ENCODE measurements around the gene MAP3K1. TPM values are rescaled to one million over a fixed set of nuclear protein-coding genes. Genes with fewer than 3 reads are reported as not detected.

The MAP3K1 gene
- total and polyA plus RNA-seq, 9 of the 15 experiments (the other 6 are each of a cell fraction or from before 2014, with no cell fraction given): 3.9 to 13.9 (median 7.5) TPM

GRCh38 chr5:56814963-56815657 is at the start of gene MAP3K1 (continued):
- no peak for TF ChIP-seq ZBTB5 (IDR thresholded peaks at IDR 0.05)
- no peak for TF ChIP-seq HLTF (IDR thresholded peaks at IDR 0.05)
- TF ChIP-seq ZC3H11A (IDR thresholded peaks at IDR 0.05; ENCODE audit: low read depth, low read length): no peak
- peak; percentile 6 to 13; a peak in 1 of 4 replicates for TF ChIP-seq SIX5 (IDR thresholded peaks at IDR 0.05; ENCODE audit: borderline replicate concordance in 1 of 2, insufficient read depth in 1 of 2, low read depth in 1 of 2, low read length in 2 of 2)
- TF ChIP-seq MED1 (CRISPR knock-in tag; IDR thresholded peaks at IDR 0.05; ENCODE audit: borderline replicate concordance): no peak
- TF ChIP-seq ZBTB17 (CRISPR knock-in tag; IDR thresholded peaks at IDR 0.05): no peak
- TF ChIP-seq ZKSCAN1 (IDR thresholded peaks at IDR 0.05; ENCODE audit: low read depth, low read length): no peak
- TF ChIP-seq HNRNPK (IDR thresholded peaks at IDR 0.05; ENCODE audit: low read depth, low read length, poor library complexity, severe bottlenecking): peak; percentile 91
- no peak for TF ChIP-seq ELF4 (CRISPR knock-in tag; IDR thresholded peaks at IDR 0.05)
- TF ChIP-seq EGR1 (conservative IDR thresholded peaks at IDR 0.05): peak; percentile 45
- TF ChIP-seq TFAP4 (CRISPR knock-in tag; IDR thresholded peaks at IDR 0.05; ENCODE audit: borderline replicate concordance): 0 out of 2 replicates have a peak, but pooled peaks have one; percentile 51
- TF ChIP-seq RCOR1 (IDR thresholded peaks at IDR 0.05; ENCODE audit: borderline replicate concordance in 1 of 2, low read depth in 2 of 2, low read length in 2 of 2): 0 out of 4 replicates have a peak, but pooled peaks of 1 of the 2 experiments have one; percentile 11
- TF ChIP-seq POLR2G (IDR thresholded peaks at IDR 0.05; ENCODE audit: low read depth, low read length): peak; percentile 88
- TF ChIP-seq RBM25 (IDR thresholded peaks at IDR 0.05; ENCODE audit: low read depth, low read length, severe bottlenecking): no peak
- TF ChIP-seq HDAC1 (IDR thresholded peaks at IDR 0.05): 0 out of 4 replicates have a peak, but pooled peaks of 1 of the 2 experiments have one; percentile 12
- no peak for TF ChIP-seq TARDBP (IDR thresholded peaks at IDR 0.05)
- peak; percentile 95 for TF ChIP-seq KDM2B (CRISPR knock-in tag; IDR thresholded peaks at IDR 0.05)
- TF ChIP-seq MTA3 (IDR thresholded peaks at IDR 0.05; ENCODE audit: borderline replicate concordance): peak; percentile 32; the same call in 1 of the 2 replicates
- TF ChIP-seq ZNF436 (CRISPR knock-in tag; IDR thresholded peaks at IDR 0.05): no peak
- peak; percentile 49; the same call in 1 of the 2 replicates for TF ChIP-seq POLR2A (conservative IDR thresholded peaks at IDR 0.05)
